ENCODE measurements around the gene GABRA4.

DNA sequence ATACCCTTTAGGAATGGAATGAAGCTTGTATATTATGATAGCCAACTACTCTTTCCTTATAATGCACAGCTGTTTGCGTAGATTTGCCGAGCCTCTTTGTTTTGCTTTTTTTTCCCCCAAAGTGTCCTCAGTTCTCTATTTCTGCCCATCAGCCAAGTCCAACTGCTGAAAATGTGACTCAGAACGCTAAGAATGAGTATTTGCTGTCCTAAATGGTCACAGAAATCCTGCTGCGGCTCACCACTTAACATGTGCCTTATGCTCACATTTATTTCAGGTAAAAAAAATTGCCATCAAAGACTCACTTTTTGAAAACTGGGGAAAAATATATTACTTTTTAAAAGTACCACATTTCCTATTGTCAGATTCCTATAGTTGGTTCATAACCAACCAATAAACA, 36.9 kb downstream of the GABRA4 start:
- TF ChIP-seq, protein P1, sequence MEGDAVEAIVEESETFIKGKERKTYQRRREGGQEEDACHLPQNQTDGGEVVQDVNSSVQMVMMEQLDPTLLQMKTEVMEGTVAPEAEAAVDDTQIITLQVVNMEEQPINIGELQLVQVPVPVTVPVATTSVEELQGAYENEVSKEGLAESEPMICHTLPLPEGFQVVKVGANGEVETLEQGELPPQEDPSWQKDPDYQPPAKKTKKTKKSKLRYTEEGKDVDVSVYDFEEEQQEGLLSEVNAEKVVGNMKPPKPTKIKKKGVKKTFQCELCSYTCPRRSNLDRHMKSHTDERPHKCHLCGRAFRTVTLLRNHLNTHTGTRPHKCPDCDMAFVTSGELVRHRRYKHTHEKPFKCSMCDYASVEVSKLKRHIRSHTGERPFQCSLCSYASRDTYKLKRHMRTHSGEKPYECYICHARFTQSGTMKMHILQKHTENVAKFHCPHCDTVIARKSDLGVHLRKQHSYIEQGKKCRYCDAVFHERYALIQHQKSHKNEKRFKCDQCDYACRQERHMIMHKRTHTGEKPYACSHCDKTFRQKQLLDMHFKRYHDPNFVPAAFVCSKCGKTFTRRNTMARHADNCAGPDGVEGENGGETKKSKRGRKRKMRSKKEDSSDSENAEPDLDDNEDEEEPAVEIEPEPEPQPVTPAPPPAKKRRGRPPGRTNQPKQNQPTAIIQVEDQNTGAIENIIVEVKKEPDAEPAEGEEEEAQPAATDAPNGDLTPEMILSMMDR (IDR thresholded peaks at IDR 0.05) = no peak
- TF ChIP-seq POLR2A (IDR thresholded peaks at IDR 0.05) = no peak
